Measurements from ENCODE around the gene RIN2.

The RIN2 gene

GRCh38 chr20:19779634-19780033 is 21.6 kb downstream of the RIN2 start:
- H3K4me3 ChIP-seq (ENCODE audit: low read depth, low read length): no peak overlapping the region
- no peak for TF ChIP-seq CTCF (IDR thresholded peaks at IDR 0.05; ENCODE audit: low read depth, low read length, missing control alignments)
- H3K36me3 ChIP-seq (replicated peaks): no peaks in the 10 kb centered on the region
- in situ Hi-C loops (cut with HindIII; ENCODE audit: low pct_ligation_motif_present, low sequenced_read_pairs): no loop called here
- H3K27ac ChIP-seq: no peak overlapping the region
- no peak for DNase-seq
- no peaks in the 10 kb centered on the region for H3K27me3 ChIP-seq (replicated peaks)

- no peaks in the 10 kb centered on the region for H3K36me3 ChIP-seq (replicated peaks)
- in situ Hi-C loops (cut with HindIII; ENCODE audit: low pct_ligation_motif_present, low sequenced_read_pairs): no loop called here
- H3K27me3 ChIP-seq (replicated peaks): no peaks in the 10 kb centered on the region
- H3K27ac ChIP-seq: no peak overlapping the region
- H3K4me3 ChIP-seq (ENCODE audit: low read depth, low read length): no peak overlapping the region
- no peak for TF ChIP-seq CTCF (IDR thresholded peaks at IDR 0.05; ENCODE audit: low read depth, low read length, missing control alignments)
- DNase-seq: no peak
These were observed 22.2 kb downstream of the RIN2 start for GRCh38 chr20:19780261-19780660.

- no peak overlapping the region for H3K27ac ChIP-seq
- TF ChIP-seq CTCF (IDR thresholded peaks at IDR 0.05; ENCODE audit: low read depth, low read length, missing control alignments): no peak
- in situ Hi-C loops (cut with HindIII; ENCODE audit: low pct_ligation_motif_present, low sequenced_read_pairs): no loop called here
- no peaks in the 10 kb centered on the region for H3K27me3 ChIP-seq (replicated peaks)
- DNase-seq: no peak
- H3K36me3 ChIP-seq (replicated peaks): no peaks in the 10 kb centered on the region
- no peak overlapping the region for H3K4me3 ChIP-seq (ENCODE audit: low read depth, low read length)
These were observed 23.2 kb downstream of the RIN2 start for GRCh38 chr20:19781235-19781634.

- no peaks in the 10 kb centered on the region for H3K36me3 ChIP-seq (replicated peaks)
- no peak overlapping the region for H3K27ac ChIP-seq
- no peak for DNase-seq
- H3K4me3 ChIP-seq (ENCODE audit: low read depth, low read length): no peak overlapping the region
- no peaks in the 10 kb centered on the region for H3K27me3 ChIP-seq (replicated peaks)
- in situ Hi-C loops (cut with HindIII; ENCODE audit: low pct_ligation_motif_present, low sequenced_read_pairs): no loop called here
- TF ChIP-seq CTCF (IDR thresholded peaks at IDR 0.05; ENCODE audit: low read depth, low read length, missing control alignments): no peak
These were observed 24.6 kb downstream of the RIN2 start for GRCh38 chr20:19782669-19783068.

GRCh38 chr20:19783966-19784401 is 25.9 kb downstream of the RIN2 start:
- Histone ChIP-seq H3K27ac (peak overlapping the region; percentile 68), H3K36me3 (replicated peaks) (no peaks in the 10 kb centered on the region), H3K4me3 (ENCODE audit: low read depth, low read length) (no peak overlapping the region), H3K27me3 (replicated peaks) (no peaks in the 10 kb centered on the region)
- DNase-seq: peak; percentile 49
- TF ChIP-seq CTCF (IDR thresholded peaks at IDR 0.05; ENCODE audit: low read depth, low read length, missing control alignments): no peak
- in situ Hi-C loops (cut with HindIII; ENCODE audit: low pct_ligation_motif_present, low sequenced_read_pairs): no loop called here

- DNase-seq: peak; percentile 89
- in situ Hi-C loops (cut with HindIII; ENCODE audit: low pct_ligation_motif_present, low sequenced_read_pairs): no loop called here
- Histone ChIP-seq H3K36me3 (replicated peaks) (no peaks in the 10 kb centered on the region), H3K27me3 (replicated peaks) (no peaks in the 10 kb centered on the region), H3K27ac (peak overlapping the region; percentile 68), H3K4me3 (ENCODE audit: low read depth, low read length) (peak overlapping the region; percentile 12)
- peak; percentile 75 for TF ChIP-seq CTCF (IDR thresholded peaks at IDR 0.05; ENCODE audit: low read depth, low read length, missing control alignments)
These were observed 26.6 kb downstream of the RIN2 start for GRCh38 chr20:19784511-19785172.
